Lower leg skin (tissue), 3 donors: ENCODE data around the gene SLC7A4.

ENCODE experiments used
- CTCF ChIP-seq, 3 donors: fragments of 450-650 bp; IDR thresholded peaks; one replicate each; pipeline ENCODE4 v1.5.1; 2016; ENCODE audit warnings: antibody characterized with exemption in 3 of 3, mild to moderate bottlenecking in 3 of 3, moderate library complexity in 2 of 3
- POLR2A ChIP-seq, 2 donors: fragments of 450-650 bp; IDR thresholded peaks; one replicate each; pipeline ENCODE4 v1.6.1; 2016 to 2017; ENCODE audit warnings: antibody characterized with exemption in 2 of 2, mild to moderate bottlenecking in 1 of 2, moderate library complexity in 1 of 2

GRCh38 chr22:20991252-20992055, 40.9 kb downstream of the SLC7A4 start:
- no peak for TF ChIP-seq CTCF (IDR thresholded peaks at IDR 0.05)
- TF ChIP-seq POLR2A (IDR thresholded peaks at IDR 0.05), result no peak
